GM10266 (cell line): ENCODE data around the gene DZIP3.

Experiments
- DNase-seq: peaks from one replicate; pipeline ENCODE4 v3.0.0; 2012; ENCODE audit errors: extremely low spot score
- TF ChIP-seq, protein P1 (sequence below): IDR thresholded peaks from 2 replicates; pipeline ENCODE4 v1.5.1; 2012; ENCODE audit warnings: mild to moderate bottlenecking, low read depth; ENCODE audit not compliant: control insufficient read depth, insufficient read depth; ENCODE audit errors: missing control alignments

Gene DZIP3

DNA sequence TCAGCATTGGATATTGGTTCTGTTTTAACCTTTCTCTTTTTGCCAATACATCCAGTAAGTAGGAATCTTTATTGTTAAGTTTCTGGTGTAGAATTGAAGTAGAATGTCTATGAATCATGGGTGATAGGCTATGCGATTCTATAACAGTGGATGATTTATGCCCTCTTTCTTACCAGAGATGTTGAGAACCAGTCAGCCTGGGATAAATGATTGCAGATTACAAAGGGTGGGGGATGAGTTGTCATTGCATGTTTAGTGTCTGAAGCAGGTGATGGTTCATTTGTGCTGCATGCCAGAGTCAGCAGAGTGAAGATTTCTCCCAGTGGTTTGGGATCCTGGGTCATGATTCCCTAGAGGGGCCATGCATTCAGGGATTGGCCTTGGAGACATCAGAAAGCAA lies 153.4 kb downstream of the DZIP3 start:
- TF ChIP-seq, protein P1, sequence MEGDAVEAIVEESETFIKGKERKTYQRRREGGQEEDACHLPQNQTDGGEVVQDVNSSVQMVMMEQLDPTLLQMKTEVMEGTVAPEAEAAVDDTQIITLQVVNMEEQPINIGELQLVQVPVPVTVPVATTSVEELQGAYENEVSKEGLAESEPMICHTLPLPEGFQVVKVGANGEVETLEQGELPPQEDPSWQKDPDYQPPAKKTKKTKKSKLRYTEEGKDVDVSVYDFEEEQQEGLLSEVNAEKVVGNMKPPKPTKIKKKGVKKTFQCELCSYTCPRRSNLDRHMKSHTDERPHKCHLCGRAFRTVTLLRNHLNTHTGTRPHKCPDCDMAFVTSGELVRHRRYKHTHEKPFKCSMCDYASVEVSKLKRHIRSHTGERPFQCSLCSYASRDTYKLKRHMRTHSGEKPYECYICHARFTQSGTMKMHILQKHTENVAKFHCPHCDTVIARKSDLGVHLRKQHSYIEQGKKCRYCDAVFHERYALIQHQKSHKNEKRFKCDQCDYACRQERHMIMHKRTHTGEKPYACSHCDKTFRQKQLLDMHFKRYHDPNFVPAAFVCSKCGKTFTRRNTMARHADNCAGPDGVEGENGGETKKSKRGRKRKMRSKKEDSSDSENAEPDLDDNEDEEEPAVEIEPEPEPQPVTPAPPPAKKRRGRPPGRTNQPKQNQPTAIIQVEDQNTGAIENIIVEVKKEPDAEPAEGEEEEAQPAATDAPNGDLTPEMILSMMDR: no peak
- no peak for DNase-seq
